ENCODE results near the gene RAB40B.
"Not testable (repeated sequence)": the region's sequence is repeated elsewhere in the genome, so short reads cannot be mapped to it uniquely, and the experiment has no call there.

The RAB40B gene

GRCh38 chr17:82657926-82658325 is 40.6 kb downstream of the RAB40B start:
- DNase-seq (ENCODE audit: insufficient read length, low spot score) (no peak), FAIRE-seq (no peak)
- TF ChIP-seq PAX5 (IDR thresholded peaks at IDR 0.05; ENCODE audit: insufficient read depth, low read length, severe bottlenecking) (no peak), SPI1 (IDR thresholded peaks at IDR 0.05; ENCODE audit: low read depth, low read length) (no peak), TAF1 (IDR thresholded peaks at IDR 0.05; ENCODE audit: low read depth, low read length) (no peak), POU2F2 (IDR thresholded peaks at IDR 0.05; ENCODE audit: low read depth, low read length) (no peak), POLR2AphosphoS5 (IDR thresholded peaks at IDR 0.05; ENCODE audit: low read depth, low read length) (no peak), POLR2A (IDR thresholded peaks at IDR 0.05; ENCODE audit: low read depth, low read length) (no peak)

GRCh38 chr17:82656266-82656665 is 42.2 kb downstream of the RAB40B start:
- no peak for TF ChIP-seq TAF1 (IDR thresholded peaks at IDR 0.05; ENCODE audit: low read depth, low read length)
- TF ChIP-seq POU2F2 (IDR thresholded peaks at IDR 0.05; ENCODE audit: low read depth, low read length), result no peak
- no peak for TF ChIP-seq POLR2AphosphoS5 (IDR thresholded peaks at IDR 0.05; ENCODE audit: low read depth, low read length)
- TF ChIP-seq SPI1 (IDR thresholded peaks at IDR 0.05; ENCODE audit: low read depth, low read length), result no peak
- DNase-seq (ENCODE audit: insufficient read length, low spot score), result no peak
- no peak for FAIRE-seq

- FAIRE-seq (no peak), DNase-seq (ENCODE audit: insufficient read length, low spot score) (no peak)
- TF ChIP-seq SPI1 (IDR thresholded peaks at IDR 0.05; ENCODE audit: low read depth, low read length), result no peak
- TF ChIP-seq POLR2AphosphoS5 (IDR thresholded peaks at IDR 0.05; ENCODE audit: low read depth, low read length), result no peak
- TF ChIP-seq PAX5 (IDR thresholded peaks at IDR 0.05; ENCODE audit: insufficient read depth, low read length, severe bottlenecking), result no peak
- no peak for TF ChIP-seq TAF1 (IDR thresholded peaks at IDR 0.05; ENCODE audit: low read depth, low read length)
- TF ChIP-seq POU2F2 (IDR thresholded peaks at IDR 0.05; ENCODE audit: low read depth, low read length), result no peak
- no peak for TF ChIP-seq POLR2A (IDR thresholded peaks at IDR 0.05; ENCODE audit: low read depth, low read length)
Observed at GRCh38 chr17:82655523-82655922, 43.0 kb downstream of the RAB40B start.

GRCh38 chr17:82655038-82655479 is 43.4 kb downstream of the RAB40B start:
- FAIRE-seq (no peak), DNase-seq (ENCODE audit: insufficient read length, low spot score) (no peak)
- TF ChIP-seq PAX5 (IDR thresholded peaks at IDR 0.05; ENCODE audit: insufficient read depth, low read length, severe bottlenecking), result no peak
- no peak for TF ChIP-seq POLR2A (IDR thresholded peaks at IDR 0.05; ENCODE audit: low read depth, low read length)
- TF ChIP-seq POLR2AphosphoS5 (IDR thresholded peaks at IDR 0.05; ENCODE audit: low read depth, low read length), result no peak
- TF ChIP-seq TAF1 (IDR thresholded peaks at IDR 0.05; ENCODE audit: low read depth, low read length), result no peak
- no peak for TF ChIP-seq SPI1 (IDR thresholded peaks at IDR 0.05; ENCODE audit: low read depth, low read length)
- no peak for TF ChIP-seq POU2F2 (IDR thresholded peaks at IDR 0.05; ENCODE audit: low read depth, low read length)

- not testable (repeated sequence) for DNase-seq (ENCODE audit: insufficient read length, low spot score); FAIRE-seq
Observed at GRCh38 chr17:82654611-82655010, 43.9 kb downstream of the RAB40B start.

- TF ChIP-seq POLR2AphosphoS5 (IDR thresholded peaks at IDR 0.05; ENCODE audit: low read depth, low read length) (no peak), POU2F2 (IDR thresholded peaks at IDR 0.05; ENCODE audit: low read depth, low read length) (no peak), TAF1 (IDR thresholded peaks at IDR 0.05; ENCODE audit: low read depth, low read length) (no peak), POLR2A (IDR thresholded peaks at IDR 0.05; ENCODE audit: low read depth, low read length) (no peak), SPI1 (IDR thresholded peaks at IDR 0.05; ENCODE audit: low read depth, low read length) (no peak), PAX5 (IDR thresholded peaks at IDR 0.05; ENCODE audit: insufficient read depth, low read length, severe bottlenecking) (no peak)
Observed at GRCh38 chr17:82653651-82654528, 44.6 kb downstream of the RAB40B start.

GRCh38 chr17:82650723-82651122 is 47.8 kb downstream of the RAB40B start:
- no peak for DNase-seq (ENCODE audit: insufficient read length, low spot score)
- no peak for TF ChIP-seq POU2F2 (IDR thresholded peaks at IDR 0.05; ENCODE audit: low read depth, low read length)
- no peak for TF ChIP-seq PAX5 (IDR thresholded peaks at IDR 0.05; ENCODE audit: insufficient read depth, low read length, severe bottlenecking)
- TF ChIP-seq SPI1 (IDR thresholded peaks at IDR 0.05; ENCODE audit: low read depth, low read length), result no peak
- no peak for TF ChIP-seq POLR2A (IDR thresholded peaks at IDR 0.05; ENCODE audit: low read depth, low read length)
- TF ChIP-seq TAF1 (IDR thresholded peaks at IDR 0.05; ENCODE audit: low read depth, low read length), result no peak
- no peak for TF ChIP-seq POLR2AphosphoS5 (IDR thresholded peaks at IDR 0.05; ENCODE audit: low read depth, low read length)
- FAIRE-seq, result no peak

More at GRCh38 chr17:82653651-82654528, 44.6 kb downstream of the RAB40B start:
- no peak for FAIRE-seq
- DNase-seq (ENCODE audit: insufficient read length, low spot score), result no peak

GRCh38 chr17:82649501-82650261 is 48.8 kb downstream of the RAB40B start:
- no peak for DNase-seq (ENCODE audit: insufficient read length, low spot score)
- TF ChIP-seq POU2F2 (IDR thresholded peaks at IDR 0.05; ENCODE audit: low read depth, low read length) (no peak), POLR2AphosphoS5 (IDR thresholded peaks at IDR 0.05; ENCODE audit: low read depth, low read length) (no peak), SPI1 (IDR thresholded peaks at IDR 0.05; ENCODE audit: low read depth, low read length) (no peak)
- no peak for FAIRE-seq

- no peak for TF ChIP-seq POLR2A (IDR thresholded peaks at IDR 0.05; ENCODE audit: low read depth, low read length)
- TF ChIP-seq SPI1 (IDR thresholded peaks at IDR 0.05; ENCODE audit: low read depth, low read length), result no peak
- no peak for TF ChIP-seq POU2F2 (IDR thresholded peaks at IDR 0.05; ENCODE audit: low read depth, low read length)
- TF ChIP-seq PAX5 (IDR thresholded peaks at IDR 0.05; ENCODE audit: insufficient read depth, low read length, severe bottlenecking), result no peak
- FAIRE-seq (no peak), DNase-seq (ENCODE audit: insufficient read length, low spot score) (peak; percentile 53)
Observed at GRCh38 chr17:82648742-82649331, 49.7 kb downstream of the RAB40B start.

All from GM12891 (cell line).